ENCODE data around the gene CIAO3.
"Not testable (repeated sequence)": the region's sequence is repeated elsewhere in the genome, so short reads cannot be mapped to it uniquely, and the experiment has no call there.

CIAO3 gene

GRCh38 chr16:722835-723633, 17.8 kb downstream of the CIAO3 start:
- no peak for DNase-seq (ENCODE audit: low read depth)

- DNase-seq (ENCODE audit: low read depth): no peak
These were observed 18.8 kb downstream of the CIAO3 start for GRCh38 chr16:721765-722540.

GRCh38 chr16:720990-721764, 19.6 kb downstream of the CIAO3 start, which contains the start of gene ANTKMT:
Gene ANTKMT, plus strand, starts transcription at chr16:721146. Its CDS starts 129 bp downstream, at chr16:721275.
- peak; percentile 48 for DNase-seq (ENCODE audit: low read depth)

- DNase-seq (ENCODE audit: low read depth): no peak
These were observed 20.3 kb downstream of the CIAO3 start for GRCh38 chr16:720447-720989.

GRCh38 chr16:719815-720446, 20.9 kb downstream of the CIAO3 start:
- no peak for DNase-seq (ENCODE audit: low read depth)

- DNase-seq (ENCODE audit: low read depth): no peak
These were observed 21.9 kb downstream of the CIAO3 start for GRCh38 chr16:718922-719321.

- DNase-seq (ENCODE audit: low read depth): no peak
These were observed 22.4 kb downstream of the CIAO3 start for GRCh38 chr16:718389-718788.

- DNase-seq (ENCODE audit: low read depth): no peak
These were observed 23.1 kb downstream of the CIAO3 start for GRCh38 chr16:717450-718245.

- no peak for DNase-seq (ENCODE audit: low read depth)
These were observed 23.9 kb downstream of the CIAO3 start for GRCh38 chr16:716768-717325.

GRCh38 chr16:716200-716568, 24.6 kb downstream of the CIAO3 start:
- DNase-seq (ENCODE audit: low read depth): no peak

- DNase-seq (ENCODE audit: low read depth): no peak
These were observed 25.2 kb downstream of the CIAO3 start for GRCh38 chr16:715477-716199.

GRCh38 chr16:714558-715476, 26.0 kb downstream of the CIAO3 start, which contains the start of gene METRN:
Gene METRN, plus strand, starts transcription at chr16:715118. Its CDS starts 172 bp downstream, at chr16:715290.
- peak; percentile 76 for DNase-seq (ENCODE audit: low read depth)

- no peak for DNase-seq (ENCODE audit: low read depth)
These were observed 26.7 kb downstream of the CIAO3 start for GRCh38 chr16:714079-714478.

- not testable (repeated sequence) for DNase-seq (ENCODE audit: low read depth)
These were observed 28.0 kb downstream of the CIAO3 start for GRCh38 chr16:712740-713250.

GRCh38 chr16:711548-712320, 29.1 kb downstream of the CIAO3 start:
- DNase-seq (ENCODE audit: low read depth): peak; percentile 52

- no peak for DNase-seq (ENCODE audit: low read depth)
These were observed 29.7 kb downstream of the CIAO3 start for GRCh38 chr16:711084-711483.

GRCh38 chr16:710500-711075, 30.2 kb downstream of the CIAO3 start:
- no peak for DNase-seq (ENCODE audit: low read depth)

Data from T-helper 22 cell (primary cell).